HL-60 (cell line): ENCODE results near the gene SMG6.

Experiments
- SPI1 ChIP-seq: IDR thresholded peaks from 2 replicates; pipeline ENCODE4 v1.6.1; 2012; ENCODE audit warnings: low read depth, mild to moderate bottlenecking, borderline replicate concordance
- TF ChIP-seq, protein P1 (sequence below): IDR thresholded peaks from one replicate; pipeline ENCODE4 v1.5.1; 2011; ENCODE audit warnings: low read length, control low read depth, inconsistent platforms; ENCODE audit not compliant: insufficient read depth
- TF ChIP-seq, protein P2 (sequence below): IDR thresholded peaks from 2 replicates; pipeline ENCODE4 v1.6.1; 2012; ENCODE audit warnings: low read depth; ENCODE audit not compliant: insufficient replicate concordance

DNA sequence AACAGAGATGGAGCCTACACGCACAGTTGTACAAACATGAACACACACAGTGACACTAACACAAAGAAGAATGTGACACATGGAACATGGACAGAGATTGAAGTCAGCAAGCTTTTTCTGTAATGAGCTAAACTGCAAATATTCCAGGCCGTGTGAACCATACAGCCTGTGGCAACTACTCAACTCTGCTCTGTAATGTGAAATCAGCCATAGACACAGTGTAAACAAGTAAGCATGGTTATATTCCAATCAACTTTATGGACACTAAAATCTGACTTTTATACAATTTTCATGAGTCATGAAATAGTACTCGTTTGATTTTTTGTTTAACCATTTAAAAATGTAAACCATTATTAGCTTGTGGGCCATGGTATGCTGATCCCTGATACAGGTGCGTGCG, 120.2 kb downstream of the SMG6 start:
- TF ChIP-seq, protein P1, sequence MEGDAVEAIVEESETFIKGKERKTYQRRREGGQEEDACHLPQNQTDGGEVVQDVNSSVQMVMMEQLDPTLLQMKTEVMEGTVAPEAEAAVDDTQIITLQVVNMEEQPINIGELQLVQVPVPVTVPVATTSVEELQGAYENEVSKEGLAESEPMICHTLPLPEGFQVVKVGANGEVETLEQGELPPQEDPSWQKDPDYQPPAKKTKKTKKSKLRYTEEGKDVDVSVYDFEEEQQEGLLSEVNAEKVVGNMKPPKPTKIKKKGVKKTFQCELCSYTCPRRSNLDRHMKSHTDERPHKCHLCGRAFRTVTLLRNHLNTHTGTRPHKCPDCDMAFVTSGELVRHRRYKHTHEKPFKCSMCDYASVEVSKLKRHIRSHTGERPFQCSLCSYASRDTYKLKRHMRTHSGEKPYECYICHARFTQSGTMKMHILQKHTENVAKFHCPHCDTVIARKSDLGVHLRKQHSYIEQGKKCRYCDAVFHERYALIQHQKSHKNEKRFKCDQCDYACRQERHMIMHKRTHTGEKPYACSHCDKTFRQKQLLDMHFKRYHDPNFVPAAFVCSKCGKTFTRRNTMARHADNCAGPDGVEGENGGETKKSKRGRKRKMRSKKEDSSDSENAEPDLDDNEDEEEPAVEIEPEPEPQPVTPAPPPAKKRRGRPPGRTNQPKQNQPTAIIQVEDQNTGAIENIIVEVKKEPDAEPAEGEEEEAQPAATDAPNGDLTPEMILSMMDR: no peak
- TF ChIP-seq SPI1: no peak
- TF ChIP-seq, protein P2, sequence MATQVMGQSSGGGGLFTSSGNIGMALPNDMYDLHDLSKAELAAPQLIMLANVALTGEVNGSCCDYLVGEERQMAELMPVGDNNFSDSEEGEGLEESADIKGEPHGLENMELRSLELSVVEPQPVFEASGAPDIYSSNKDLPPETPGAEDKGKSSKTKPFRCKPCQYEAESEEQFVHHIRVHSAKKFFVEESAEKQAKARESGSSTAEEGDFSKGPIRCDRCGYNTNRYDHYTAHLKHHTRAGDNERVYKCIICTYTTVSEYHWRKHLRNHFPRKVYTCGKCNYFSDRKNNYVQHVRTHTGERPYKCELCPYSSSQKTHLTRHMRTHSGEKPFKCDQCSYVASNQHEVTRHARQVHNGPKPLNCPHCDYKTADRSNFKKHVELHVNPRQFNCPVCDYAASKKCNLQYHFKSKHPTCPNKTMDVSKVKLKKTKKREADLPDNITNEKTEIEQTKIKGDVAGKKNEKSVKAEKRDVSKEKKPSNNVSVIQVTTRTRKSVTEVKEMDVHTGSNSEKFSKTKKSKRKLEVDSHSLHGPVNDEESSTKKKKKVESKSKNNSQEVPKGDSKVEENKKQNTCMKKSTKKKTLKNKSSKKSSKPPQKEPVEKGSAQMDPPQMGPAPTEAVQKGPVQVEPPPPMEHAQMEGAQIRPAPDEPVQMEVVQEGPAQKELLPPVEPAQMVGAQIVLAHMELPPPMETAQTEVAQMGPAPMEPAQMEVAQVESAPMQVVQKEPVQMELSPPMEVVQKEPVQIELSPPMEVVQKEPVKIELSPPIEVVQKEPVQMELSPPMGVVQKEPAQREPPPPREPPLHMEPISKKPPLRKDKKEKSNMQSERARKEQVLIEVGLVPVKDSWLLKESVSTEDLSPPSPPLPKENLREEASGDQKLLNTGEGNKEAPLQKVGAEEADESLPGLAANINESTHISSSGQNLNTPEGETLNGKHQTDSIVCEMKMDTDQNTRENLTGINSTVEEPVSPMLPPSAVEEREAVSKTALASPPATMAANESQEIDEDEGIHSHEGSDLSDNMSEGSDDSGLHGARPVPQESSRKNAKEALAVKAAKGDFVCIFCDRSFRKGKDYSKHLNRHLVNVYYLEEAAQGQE: no peak
